ENCODE results near the gene SMARCA5. TPM values are rescaled to one million over a fixed set of nuclear protein-coding genes. Genes with fewer than 3 reads are reported as not detected.

The SMARCA5 gene
- total and polyA plus RNA-seq, 9 of the 15 experiments (the other 6 are each of a cell fraction or from before 2014, with no cell fraction given), result 21.6 to 57.8 (median 34.6) TPM

- no peak for TF ChIP-seq SNAPC5 (CRISPR knock-in tag; IDR thresholded peaks at IDR 0.05)
- TF ChIP-seq ZNF668 (CRISPR knock-in tag; IDR thresholded peaks at IDR 0.05), result no peak
- TF ChIP-seq RB1 (IDR thresholded peaks at IDR 0.05; ENCODE audit: low read depth), result no peak
- no peak for TF ChIP-seq TCF15 (CRISPR knock-in tag; IDR thresholded peaks at IDR 0.05)
- TF ChIP-seq ZNF174 (CRISPR knock-in tag; IDR thresholded peaks at IDR 0.05), result no peak
- TF ChIP-seq DLX4 (CRISPR knock-in tag; IDR thresholded peaks at IDR 0.05), result no peak
Observed at GRCh38 chr4:143555676-143556075, 42.2 kb downstream of the SMARCA5 start (continued).

- CTCF ChIA-PET (ENCODE audit: low intra/inter-chr PET ratio), result interaction anchor here (0.6 kb wide), 1 partner anchor 9 kb away, joined by 3 read pairs; no protein-coding TSS in a partner anchor
- no TSS peak for BruUV-seq (replicated peaks)
- Histone ChIP-seq H3K36me3 (ENCODE audit: control insufficient read depth, insufficient read depth, low read length) (peaks cover 14% of the 10 kb centered on the region; the same call in 2 of the 3 replicates), H4K20me1 (replicated peaks; ENCODE audit: control insufficient read depth, insufficient read depth, low read length) (no peaks in the 10 kb centered on the region), H3K79me2 (ENCODE audit: control insufficient read depth, insufficient read depth, low read length) (no peaks in the 10 kb centered on the region), H3K4me1 (replicated peaks in 1 of 2; ENCODE audit: control insufficient read depth in 2 of 2, insufficient read depth in 2 of 2, low read length in 2 of 2) (no peaks in the 10 kb centered on the region), H3K9me1 (ENCODE audit: control insufficient read depth, insufficient read depth, low read length) (no peaks in the 10 kb centered on the region), H3K9me3 (replicated peaks; ENCODE audit: control insufficient read depth, insufficient read depth, low read depth, low read length) (no peaks in the 10 kb centered on the region), H3K9ac (ENCODE audit: insufficient read depth in 1 of 2, low read depth in 2 of 2, low read length in 2 of 2) (no peak overlapping the region), H3K4me3 (no peak overlapping the region), H3K4me2 (ENCODE audit: insufficient read depth, low read length) (no peak overlapping the region), H3K27ac (ENCODE audit: extremely low read depth, low read depth, low read length) (no peak overlapping the region), H2AFZ (ENCODE audit: low read depth, low read length) (no peak overlapping the region), H3K27me3 (ENCODE audit: control insufficient read depth in 2 of 2, insufficient read depth in 2 of 2, low read length in 2 of 2) (no peaks in the 10 kb centered on the region)
- ATAC-seq (no peak), FAIRE-seq (no peak), DNase-seq (ENCODE audit: extremely low read depth in 1 of 4, low spot score in 3 of 4) (no peak)
- in situ Hi-C loops (cut with MboI) (no loop called here), intact Hi-C loops (cut with micrococcal nuclease) (no loop called here)
- 50% methylated on average over 2 of the region's 2 CpGs for WGBS (ENCODE audit: insufficient coverage, low coverage, missing lambda C conversion rate)
- TF ChIP-seq HDAC8 (tag; IDR thresholded peaks at IDR 0.05), result no peak
- no peak for TF ChIP-seq ARID4B (CRISPR knock-in tag; IDR thresholded peaks at IDR 0.05)
- POLR2A ChIA-PET, result interaction anchor here (0.6 to 1.4 kb wide), 2 partner anchors 12 to 207 kb away, joined by 3 to 6 read pairs; no protein-coding TSS in a partner anchor
Observed at GRCh38 chr4:143558286-143558685, 44.8 kb downstream of the SMARCA5 start.

Measured in K562 (cell line).